SU-DHL-6 (cell line): ENCODE measurements around the gene BNC2.

ENCODE experiments used
- H2AFZ ChIP-seq: fragments of 200-600 bp; sonication (generic); 2 replicates; pipeline ENCODE4 v1.6.1; 2014; ENCODE audit warnings: low read depth, mild to moderate bottlenecking, moderate library complexity, mixed read lengths, antibody characterized with exemption, low read length; ENCODE audit not compliant: severe bottlenecking
- H3F3A ChIP-seq: fragments of 200-600 bp; shearing (Covaris generic); 2 replicates; pipeline ENCODE4 v1.6.0; 2016; ENCODE audit warnings: antibody characterized with exemption, mild to moderate bottlenecking; ENCODE audit not compliant: insufficient read depth
- H3K27ac ChIP-seq: fragments of 200-600 bp; sonication (generic); 2 replicates; pipeline ENCODE4 v1.5.1; 2016; ENCODE audit warnings: low read depth, mild to moderate bottlenecking, low read length, moderate library complexity, mixed read lengths
- H3K27me3 ChIP-seq: fragments of 200-600 bp; sonication (generic), shearing (Covaris generic); 2 replicates; pipeline ENCODE4 v1.6.0; 2014; ENCODE audit warnings: mild to moderate bottlenecking, low read length
- H3K36me3 ChIP-seq: fragments of 200-600 bp; sonication (generic); 2 replicates; pipeline ENCODE4 v1.6.1; 2014; ENCODE audit warnings: mild to moderate bottlenecking, low read length, mixed read lengths
- H3K4me2 ChIP-seq: fragments of 300-600, 200-600 bp; shearing (Covaris generic), sonication (generic); 2 replicates; pipeline ENCODE4 v1.6.0; 2014; ENCODE audit warnings: low read length, low read depth, mild to moderate bottlenecking; ENCODE audit not compliant: poor library complexity, severe bottlenecking
- H3K4me3 ChIP-seq: fragments of 200-600 bp; sonication (generic); 2 replicates; pipeline ENCODE4 v1.5.1; 2014; ENCODE audit warnings: antibody characterized with exemption, low read length, mild to moderate bottlenecking, mixed read lengths; ENCODE audit not compliant: insufficient read depth, poor library complexity, severe bottlenecking
- H3K79me2 ChIP-seq: fragments of 200-600 bp; sonication (generic); 2 replicates; pipeline ENCODE4 v1.6.1; 2014; ENCODE audit warnings: mild to moderate bottlenecking, low read length, moderate library complexity; ENCODE audit not compliant: insufficient read depth
- H3K9ac ChIP-seq: fragments of 200-600 bp; sonication (generic); 2 replicates; pipeline ENCODE4 v1.7.0; 2014; ENCODE audit warnings: mild to moderate bottlenecking, low read length
- H3K9me2 ChIP-seq: fragments of 200-600 bp; sonication (generic); replicated peaks from 2 replicates; pipeline ENCODE4 v1.6.1; 2014; ENCODE audit warnings: low read length; ENCODE audit not compliant: insufficient read depth
- H3K9me3 ChIP-seq: fragments of 200-600 bp; sonication (generic); 2 replicates; pipeline ENCODE4 v1.6.1; 2014; ENCODE audit warnings: low read length, mixed read lengths; ENCODE audit not compliant: insufficient read depth
- H4K20me1 ChIP-seq: fragments of 200-600 bp; sonication (generic); 2 replicates; pipeline ENCODE4 v1.6.1; 2014; ENCODE audit warnings: low read depth, mild to moderate bottlenecking, antibody characterized with exemption, low read length, moderate library complexity, mixed read lengths
- EZH2phosphoT487 ChIP-seq: fragments of 200-600 bp; sonication (generic), shearing (Covaris generic); conservative IDR thresholded peaks from 2 replicates; pipeline ENCODE4 v1.6.1; 2018; ENCODE audit warnings: mild to moderate bottlenecking, antibody characterized with exemption, low read length, moderate library complexity, mixed read lengths
- TF ChIP-seq, protein P1 (sequence below): fragments of 200-600 bp; sonication (generic); IDR thresholded peaks from one replicate; pipeline ENCODE4 v1.5.1; 2017; ENCODE audit warnings: antibody characterized with exemption, mild to moderate bottlenecking, low read length, moderate library complexity; ENCODE audit not compliant: insufficient read depth, poor library complexity, severe bottlenecking

Gene BNC2

DNA sequence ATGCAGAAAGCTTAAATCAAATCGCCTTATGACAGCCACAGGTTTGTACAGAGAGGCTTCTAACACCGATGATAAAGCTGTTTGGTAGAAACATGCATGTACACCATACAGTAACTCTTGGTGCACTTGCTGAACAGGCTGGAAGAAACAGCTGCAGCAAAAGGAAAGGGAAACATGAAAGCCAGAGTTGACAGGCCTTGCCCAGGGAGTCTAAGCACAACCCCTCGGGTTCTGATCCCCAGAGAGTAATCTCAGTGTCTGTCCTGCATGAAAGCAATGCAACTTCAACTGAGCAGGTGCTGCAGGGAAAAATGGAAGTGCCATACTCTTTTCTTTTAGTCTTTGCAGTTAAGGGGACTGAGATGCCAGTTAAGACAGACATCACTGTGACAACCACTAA is 419.9 kb downstream of the BNC2 start:
- no peak overlapping the region for H3K4me2 ChIP-seq
- no peak overlapping the region for H2AFZ ChIP-seq
- H4K20me1 ChIP-seq, result no peaks in the 10 kb centered on the region
- no peak overlapping the region for H3K4me3 ChIP-seq
- H3K27ac ChIP-seq, result no peak overlapping the region
- no peaks in the 10 kb centered on the region for H3K79me2 ChIP-seq
- TF ChIP-seq, protein P1, sequence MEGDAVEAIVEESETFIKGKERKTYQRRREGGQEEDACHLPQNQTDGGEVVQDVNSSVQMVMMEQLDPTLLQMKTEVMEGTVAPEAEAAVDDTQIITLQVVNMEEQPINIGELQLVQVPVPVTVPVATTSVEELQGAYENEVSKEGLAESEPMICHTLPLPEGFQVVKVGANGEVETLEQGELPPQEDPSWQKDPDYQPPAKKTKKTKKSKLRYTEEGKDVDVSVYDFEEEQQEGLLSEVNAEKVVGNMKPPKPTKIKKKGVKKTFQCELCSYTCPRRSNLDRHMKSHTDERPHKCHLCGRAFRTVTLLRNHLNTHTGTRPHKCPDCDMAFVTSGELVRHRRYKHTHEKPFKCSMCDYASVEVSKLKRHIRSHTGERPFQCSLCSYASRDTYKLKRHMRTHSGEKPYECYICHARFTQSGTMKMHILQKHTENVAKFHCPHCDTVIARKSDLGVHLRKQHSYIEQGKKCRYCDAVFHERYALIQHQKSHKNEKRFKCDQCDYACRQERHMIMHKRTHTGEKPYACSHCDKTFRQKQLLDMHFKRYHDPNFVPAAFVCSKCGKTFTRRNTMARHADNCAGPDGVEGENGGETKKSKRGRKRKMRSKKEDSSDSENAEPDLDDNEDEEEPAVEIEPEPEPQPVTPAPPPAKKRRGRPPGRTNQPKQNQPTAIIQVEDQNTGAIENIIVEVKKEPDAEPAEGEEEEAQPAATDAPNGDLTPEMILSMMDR, result no peak
- TF ChIP-seq EZH2phosphoT487, result no peak
- no peak overlapping the region for H3K9ac ChIP-seq
- no peaks in the 10 kb centered on the region for H3F3A ChIP-seq
- no peaks in the 10 kb centered on the region for H3K9me2 ChIP-seq
- no peaks in the 10 kb centered on the region for H3K9me3 ChIP-seq
- H3K36me3 ChIP-seq, result no peaks in the 10 kb centered on the region
- no peaks in the 10 kb centered on the region for H3K27me3 ChIP-seq

- no peak overlapping the region for H3K27ac ChIP-seq
- no peaks in the 10 kb centered on the region for H3K79me2 ChIP-seq
- no peaks in the 10 kb centered on the region for H3K27me3 ChIP-seq
- no peak overlapping the region for H3K9ac ChIP-seq
- H3K4me2 ChIP-seq, result no peak overlapping the region
- no peak overlapping the region for H3K4me3 ChIP-seq
- no peaks in the 10 kb centered on the region for H3F3A ChIP-seq
- no peaks in the 10 kb centered on the region for H3K36me3 ChIP-seq
- TF ChIP-seq, protein P1, result no peak
- TF ChIP-seq EZH2phosphoT487, result no peak
- H3K9me2 ChIP-seq, result no peaks in the 10 kb centered on the region
- H3K9me3 ChIP-seq, result no peaks in the 10 kb centered on the region
- no peak overlapping the region for H2AFZ ChIP-seq
- H4K20me1 ChIP-seq, result no peaks in the 10 kb centered on the region
Measured at GRCh38 chr9:16450043-16450442, 420.4 kb downstream of the BNC2 start.

GRCh38 chr9:16449076-16449730 is 421.3 kb downstream of the BNC2 start:
- TF ChIP-seq, protein P1, result no peak
- TF ChIP-seq EZH2phosphoT487, result no peak
- H3K9me2 ChIP-seq, result no peaks in the 10 kb centered on the region
- no peaks in the 10 kb centered on the region for H3K79me2 ChIP-seq
- no peaks in the 10 kb centered on the region for H3K36me3 ChIP-seq
- no peaks in the 10 kb centered on the region for H3F3A ChIP-seq
- no peak overlapping the region for H3K9ac ChIP-seq
- no peak overlapping the region for H3K4me3 ChIP-seq
- no peaks in the 10 kb centered on the region for H3K27me3 ChIP-seq
- H2AFZ ChIP-seq, result no peak overlapping the region
- no peaks in the 10 kb centered on the region for H4K20me1 ChIP-seq
- H3K9me3 ChIP-seq, result no peaks in the 10 kb centered on the region
- H3K27ac ChIP-seq, result no peak overlapping the region
- no peak overlapping the region for H3K4me2 ChIP-seq
